ENCODE results near the gene BCO1. TPM values are rescaled to one million over a fixed set of nuclear protein-coding genes. Genes with fewer than 3 reads are reported as not detected.

The BCO1 gene
- total RNA-seq, 1 donor from 2014 or later, result 0.75 TPM

DNA sequence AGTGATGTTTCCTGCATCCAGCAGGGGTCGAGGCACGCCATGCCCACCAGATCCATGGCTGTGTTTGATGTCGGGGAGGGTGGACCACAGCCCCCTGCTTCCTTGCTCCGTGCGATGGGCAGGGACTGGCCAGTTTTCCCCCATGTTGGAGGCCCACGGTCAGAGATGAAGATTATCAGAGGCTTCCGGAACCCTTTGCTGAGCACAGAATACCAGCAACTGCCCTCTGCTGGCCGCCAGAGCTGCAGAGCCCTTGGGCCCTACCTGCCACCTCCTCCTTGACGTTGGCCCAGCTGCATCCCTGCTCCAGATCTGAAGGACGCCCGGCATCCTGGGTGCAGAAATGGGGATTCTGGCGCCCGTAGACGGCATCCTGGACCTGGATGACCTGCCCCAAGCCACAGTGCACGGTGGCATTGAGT lies 23.7 kb upstream of the BCO1 start:
- H3K9me3 ChIP-seq, result no peaks in the 10 kb centered on the region
- DNase-seq (no peak), ATAC-seq (peak; percentile 46)
- TF ChIP-seq, protein P1, sequence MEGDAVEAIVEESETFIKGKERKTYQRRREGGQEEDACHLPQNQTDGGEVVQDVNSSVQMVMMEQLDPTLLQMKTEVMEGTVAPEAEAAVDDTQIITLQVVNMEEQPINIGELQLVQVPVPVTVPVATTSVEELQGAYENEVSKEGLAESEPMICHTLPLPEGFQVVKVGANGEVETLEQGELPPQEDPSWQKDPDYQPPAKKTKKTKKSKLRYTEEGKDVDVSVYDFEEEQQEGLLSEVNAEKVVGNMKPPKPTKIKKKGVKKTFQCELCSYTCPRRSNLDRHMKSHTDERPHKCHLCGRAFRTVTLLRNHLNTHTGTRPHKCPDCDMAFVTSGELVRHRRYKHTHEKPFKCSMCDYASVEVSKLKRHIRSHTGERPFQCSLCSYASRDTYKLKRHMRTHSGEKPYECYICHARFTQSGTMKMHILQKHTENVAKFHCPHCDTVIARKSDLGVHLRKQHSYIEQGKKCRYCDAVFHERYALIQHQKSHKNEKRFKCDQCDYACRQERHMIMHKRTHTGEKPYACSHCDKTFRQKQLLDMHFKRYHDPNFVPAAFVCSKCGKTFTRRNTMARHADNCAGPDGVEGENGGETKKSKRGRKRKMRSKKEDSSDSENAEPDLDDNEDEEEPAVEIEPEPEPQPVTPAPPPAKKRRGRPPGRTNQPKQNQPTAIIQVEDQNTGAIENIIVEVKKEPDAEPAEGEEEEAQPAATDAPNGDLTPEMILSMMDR (IDR thresholded peaks at IDR 0.05), result peak; percentile 20
- H3K4me3 ChIP-seq, result no peak overlapping the region
- H3K27ac ChIP-seq, result no peak overlapping the region
- no peaks in the 10 kb centered on the region for H3K36me3 ChIP-seq
- H3K27me3 ChIP-seq, result no peaks in the 10 kb centered on the region
- H3K4me1 ChIP-seq, result no peaks in the 10 kb centered on the region
- intact Hi-C loops (cut with DNase I), result no loop called here

DNA sequence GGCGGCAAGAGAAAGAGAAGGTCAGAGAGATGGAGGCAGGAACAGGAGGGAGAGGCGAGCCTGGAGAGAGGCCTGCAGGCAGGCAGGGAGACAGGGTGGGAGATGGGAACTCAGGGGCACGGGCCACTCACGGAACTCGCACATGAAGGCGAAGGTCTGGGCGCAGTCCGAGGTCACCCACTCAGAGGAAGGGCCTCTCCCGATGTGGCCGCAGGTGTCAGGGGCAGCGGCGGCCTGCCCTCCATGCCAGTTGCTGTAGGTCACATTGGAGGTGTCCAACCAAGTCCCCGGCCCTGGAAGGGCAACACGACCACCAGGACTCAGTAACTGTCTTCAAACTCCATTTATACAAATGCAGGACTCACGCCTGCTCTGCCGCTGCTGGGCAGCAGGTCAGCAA lies 22.4 kb upstream of the BCO1 start:
- intact Hi-C loops (cut with DNase I), result no loop called here
- no peak for DNase-seq
- TF ChIP-seq, protein P1 (IDR thresholded peaks at IDR 0.05), result no peak
- H3K27me3 ChIP-seq, result no peaks in the 10 kb centered on the region
- no peak overlapping the region for H3K4me3 ChIP-seq
- H3K9me3 ChIP-seq, result no peaks in the 10 kb centered on the region
- no peak overlapping the region for H3K27ac ChIP-seq
- ATAC-seq, result no peak
- H3K4me1 ChIP-seq, result no peaks in the 10 kb centered on the region
- H3K36me3 ChIP-seq, result no peaks in the 10 kb centered on the region

DNA sequence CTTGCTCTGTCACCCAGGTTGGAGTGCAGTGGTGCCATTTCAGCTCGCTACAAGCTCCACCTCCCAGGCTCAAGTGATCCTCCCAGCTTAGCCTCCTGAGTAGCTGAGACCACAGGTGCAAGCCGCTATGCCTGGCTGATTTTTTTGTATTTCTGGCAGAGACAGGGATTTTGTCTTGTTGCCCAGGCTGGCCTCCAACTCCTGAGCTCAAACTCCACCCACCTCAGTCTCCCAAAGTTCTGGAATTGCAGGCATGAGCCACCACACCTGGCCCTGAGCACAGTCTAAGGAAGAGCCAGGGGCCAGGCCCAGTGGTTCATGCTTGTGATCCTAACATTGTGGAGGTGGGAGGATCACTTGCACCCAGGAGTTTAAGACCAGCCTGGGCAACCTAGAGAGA lies 21.8 kb upstream of the BCO1 start:
- intact Hi-C loops (cut with DNase I), result no loop called here
- Histone ChIP-seq H3K27me3 (no peaks in the 10 kb centered on the region), H3K4me1 (no peaks in the 10 kb centered on the region), H3K4me3 (no peak overlapping the region), H3K36me3 (no peaks in the 10 kb centered on the region), H3K27ac (no peak overlapping the region), H3K9me3 (no peaks in the 10 kb centered on the region)
- ATAC-seq, result no peak
- TF ChIP-seq, protein P1 (IDR thresholded peaks at IDR 0.05), result no peak
- DNase-seq, result no peak

DNA sequence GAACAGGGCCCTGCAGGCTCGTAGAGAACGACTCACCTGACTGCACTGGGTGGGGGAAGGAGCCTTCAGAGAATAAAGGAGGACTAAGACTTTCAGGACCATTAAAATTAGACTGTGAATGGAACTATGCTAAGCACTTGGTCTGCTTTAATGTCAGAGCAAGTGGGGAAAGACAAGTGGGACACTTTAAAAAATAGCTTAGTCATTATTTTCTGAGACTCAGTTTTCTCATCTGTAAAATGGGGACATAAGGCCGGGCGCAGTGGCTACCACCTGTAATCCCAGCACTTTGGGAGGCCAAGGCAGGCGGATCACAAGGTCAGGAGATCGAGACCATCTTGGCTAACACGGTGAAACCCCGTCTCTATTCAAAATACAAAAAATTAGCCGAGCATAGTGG lies 19.3 kb upstream of the BCO1 start:
- no peaks in the 10 kb centered on the region for H3K9me3 ChIP-seq
- DNase-seq, result no peak
- intact Hi-C loops (cut with DNase I), result no loop called here
- ATAC-seq, result no peak
- H3K4me3 ChIP-seq, result no peak overlapping the region
- no peak overlapping the region for H3K27ac ChIP-seq
- TF ChIP-seq, protein P1 (IDR thresholded peaks at IDR 0.05), result no peak
- H3K36me3 ChIP-seq, result no peaks in the 10 kb centered on the region
- no peaks in the 10 kb centered on the region for H3K27me3 ChIP-seq
- no peaks in the 10 kb centered on the region for H3K4me1 ChIP-seq

DNA sequence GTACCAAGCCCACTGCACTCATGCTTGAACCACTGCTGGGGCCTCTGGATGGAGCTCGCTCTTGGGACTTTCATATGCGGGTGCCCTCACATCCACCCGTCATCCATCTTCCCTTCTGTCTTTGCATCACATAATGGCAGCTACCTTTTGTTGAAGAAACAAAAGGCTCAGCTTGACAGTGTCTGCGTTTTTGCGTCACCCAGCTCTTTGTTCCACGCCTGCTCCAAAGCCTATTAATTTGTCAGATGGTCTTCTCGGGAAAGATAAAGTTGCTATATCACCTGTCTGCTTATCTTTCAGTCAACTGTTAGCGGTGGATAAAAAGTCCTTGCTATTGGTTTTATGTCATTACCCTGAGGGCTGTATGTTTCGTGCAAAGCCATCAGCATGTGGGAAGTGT lies 18.1 kb upstream of the BCO1 start:
- no peaks in the 10 kb centered on the region for H3K27me3 ChIP-seq
- H3K9me3 ChIP-seq, result no peaks in the 10 kb centered on the region
- DNase-seq (no peak), ATAC-seq (no peak)
- no peaks in the 10 kb centered on the region for H3K4me1 ChIP-seq
- H3K4me3 ChIP-seq, result no peak overlapping the region
- intact Hi-C loops (cut with DNase I), result no loop called here
- TF ChIP-seq, protein P1 (IDR thresholded peaks at IDR 0.05), result no peak
- H3K36me3 ChIP-seq, result no peaks in the 10 kb centered on the region
- H3K27ac ChIP-seq, result no peak overlapping the region

DNA sequence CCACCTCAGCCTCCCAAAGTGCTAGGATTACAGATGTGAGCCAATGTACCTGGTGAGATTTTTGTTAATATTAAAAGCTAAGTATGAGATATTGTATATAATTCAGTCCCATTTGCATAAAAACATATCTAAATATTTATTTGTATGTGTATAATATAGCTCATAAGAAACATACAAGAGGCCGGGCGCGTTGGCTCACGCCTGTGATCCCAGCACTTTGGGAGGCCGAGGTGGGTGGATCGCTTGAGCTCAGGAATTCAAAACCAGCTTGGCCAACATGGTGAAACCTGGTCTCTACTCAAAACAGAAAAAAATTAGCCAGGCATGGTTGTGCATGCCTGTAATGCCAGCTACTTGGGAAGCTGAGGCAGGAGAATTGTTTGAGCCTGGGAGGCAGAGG lies 16.8 kb upstream of the BCO1 start:
- H3K27ac ChIP-seq, result no peak overlapping the region
- no peaks in the 10 kb centered on the region for H3K4me1 ChIP-seq
- H3K36me3 ChIP-seq, result no peaks in the 10 kb centered on the region
- TF ChIP-seq, protein P1 (IDR thresholded peaks at IDR 0.05), result no peak
- no peak for ATAC-seq
- H3K4me3 ChIP-seq, result no peak overlapping the region
- DNase-seq, result no peak
- no peaks in the 10 kb centered on the region for H3K9me3 ChIP-seq
- intact Hi-C loops (cut with DNase I), result no loop called here
- H3K27me3 ChIP-seq, result no peaks in the 10 kb centered on the region

All from upper lobe of right lung (tissue), 1 donor.